AG04449 (cell line): ENCODE data around the gene BAHCC1.

ENCODE experiments used
- CTCF ChIA-PET: fragments of 350-600 bp; formaldehyde crosslinking; extraction: SDS; loops from one replicate; lab custom pipeline; 2021; ENCODE audit warnings: antibody characterized with exemption; lab: Yijun Ruan, JAX
- POLR2A ChIA-PET: fragments of 400-600, 350-600 bp; formaldehyde crosslinking; extraction: SDS; loops from one replicate; lab custom pipeline; 2020; ENCODE audit warnings: antibody characterized with exemption, inconsistent platforms; lab: Yijun Ruan, JAX
- DNase-seq: peaks from one replicate; pipeline ENCODE4 v3.0.0-alpha.2; 2010; ENCODE audit warnings: low read depth, low spot score
- H3K4me3 ChIP-seq: 2 replicates; pipeline ENCODE4 v1.5.1; 2011; ENCODE audit warnings: low read depth, mild to moderate bottlenecking, control low read depth, low read length
- TF ChIP-seq, protein P1 (sequence below): IDR thresholded peaks from one replicate; pipeline ENCODE4 v1.5.1; 2011; ENCODE audit warnings: mild to moderate bottlenecking, moderate library complexity, low read length, control low read depth, inconsistent platforms; ENCODE audit not compliant: insufficient read depth; ENCODE audit errors: missing control alignments

Gene BAHCC1

DNA sequence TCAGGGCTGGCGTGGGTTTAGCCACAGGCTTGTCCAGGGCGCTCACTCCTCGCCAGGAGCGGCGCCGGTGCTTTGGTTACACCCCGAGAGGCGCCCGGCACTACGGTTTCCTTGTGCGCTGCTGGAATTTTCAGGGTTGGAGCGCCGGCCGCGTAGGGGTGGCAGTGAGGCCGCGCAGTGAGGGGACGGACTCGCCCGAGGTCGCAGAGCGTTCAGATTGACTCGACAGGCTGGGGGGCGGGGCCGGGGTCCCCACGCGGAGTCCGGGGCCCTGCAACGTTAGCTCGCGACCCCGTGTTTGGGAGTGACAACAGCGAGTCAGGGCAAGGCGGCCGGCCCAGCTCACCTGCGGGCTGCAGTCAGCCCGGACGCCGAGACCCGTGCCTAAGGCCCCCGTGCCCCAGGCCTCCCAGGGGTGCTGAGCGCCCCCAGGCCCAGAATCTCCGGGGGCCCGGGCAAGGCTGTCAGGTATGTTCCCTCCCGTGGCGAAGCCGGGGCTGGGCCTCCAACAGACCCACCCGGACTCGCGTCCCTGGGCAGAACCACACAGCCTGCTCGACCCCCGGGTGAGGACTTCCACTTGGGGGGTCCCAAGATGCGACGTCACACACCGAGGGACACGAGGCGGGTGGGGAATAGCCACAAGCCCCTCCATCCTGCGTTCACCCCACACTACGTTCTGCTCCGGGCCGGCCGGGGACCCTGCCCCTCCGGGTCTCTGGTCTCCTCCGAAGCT lies 118.7 kb downstream of the BAHCC1 start:
- CTCF ChIA-PET = no interaction called here
- POLR2A ChIA-PET = interaction anchor here (2.3 to 3.3 kb wide), 2 partner anchors 39 to 53 kb away, joined by 7 to 8 read pairs; partner anchors contain the start of gene FAAP100
- DNase-seq = no peak
- H3K4me3 ChIP-seq = peak overlapping the region; percentile 83
- TF ChIP-seq, protein P1, sequence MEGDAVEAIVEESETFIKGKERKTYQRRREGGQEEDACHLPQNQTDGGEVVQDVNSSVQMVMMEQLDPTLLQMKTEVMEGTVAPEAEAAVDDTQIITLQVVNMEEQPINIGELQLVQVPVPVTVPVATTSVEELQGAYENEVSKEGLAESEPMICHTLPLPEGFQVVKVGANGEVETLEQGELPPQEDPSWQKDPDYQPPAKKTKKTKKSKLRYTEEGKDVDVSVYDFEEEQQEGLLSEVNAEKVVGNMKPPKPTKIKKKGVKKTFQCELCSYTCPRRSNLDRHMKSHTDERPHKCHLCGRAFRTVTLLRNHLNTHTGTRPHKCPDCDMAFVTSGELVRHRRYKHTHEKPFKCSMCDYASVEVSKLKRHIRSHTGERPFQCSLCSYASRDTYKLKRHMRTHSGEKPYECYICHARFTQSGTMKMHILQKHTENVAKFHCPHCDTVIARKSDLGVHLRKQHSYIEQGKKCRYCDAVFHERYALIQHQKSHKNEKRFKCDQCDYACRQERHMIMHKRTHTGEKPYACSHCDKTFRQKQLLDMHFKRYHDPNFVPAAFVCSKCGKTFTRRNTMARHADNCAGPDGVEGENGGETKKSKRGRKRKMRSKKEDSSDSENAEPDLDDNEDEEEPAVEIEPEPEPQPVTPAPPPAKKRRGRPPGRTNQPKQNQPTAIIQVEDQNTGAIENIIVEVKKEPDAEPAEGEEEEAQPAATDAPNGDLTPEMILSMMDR = peak; percentile 3

DNA sequence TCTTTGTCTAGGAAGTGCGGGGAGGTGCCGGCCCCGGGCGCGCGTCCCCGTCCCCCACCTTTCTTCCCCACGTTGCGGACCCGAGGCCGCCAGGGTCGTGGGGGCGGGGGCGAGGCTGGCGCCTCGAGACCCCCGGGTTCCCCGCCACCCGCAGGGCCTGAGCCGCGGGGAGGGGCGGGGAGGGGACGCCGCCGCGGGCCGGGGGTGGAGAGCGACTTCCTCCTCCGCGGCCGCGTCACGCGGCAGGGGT lies 119.2 kb downstream of the BAHCC1 start:
- POLR2A ChIA-PET = no interaction called here
- CTCF ChIA-PET = no interaction called here

GRCh38 chr17:81514739-81515529 lies 119.7 kb downstream of the BAHCC1 start:
- POLR2A ChIA-PET = interaction anchor here (0.6 to 0.9 kb wide), 5 partner anchors 9 to 120 kb away, joined by 3 to 4 read pairs (median 3); partner anchors contain the start of gene BAHCC1
- H3K4me3 ChIP-seq = peak overlapping the region; percentile 83
- TF ChIP-seq, protein P1 = no peak
- no peak for DNase-seq
- CTCF ChIA-PET = no interaction called here

More for the DNA sequence above, 119.2 kb downstream of the BAHCC1 start:
- TF ChIP-seq, protein P1 = no peak
- no peak for DNase-seq
- peak overlapping the region; percentile 83 for H3K4me3 ChIP-seq

GRCh38 chr17:81515530-81516041 lies 120.3 kb downstream of the BAHCC1 start:
- DNase-seq = no peak
- TF ChIP-seq, protein P1 = no peak
- ChIA-PET POLR2A (interaction anchor here (0.6 to 0.9 kb wide), 5 partner anchors 10 to 120 kb away, joined by 3 to 4 read pairs (median 3); partner anchors contain the start of gene BAHCC1), CTCF (interaction anchor here (8.3 kb wide), 1 partner anchor 85 kb away, joined by 59 read pairs; no protein-coding TSS in a partner anchor)
- peak overlapping the region; percentile 83 for H3K4me3 ChIP-seq
